NCI-H510A treated with DMSO at 0.1 percent for 48 hours (cell line): Measurements from ENCODE around the gene CYP19A1.
A peak's percentile ranks its signal among the peaks of the same experiment; 100 is the strongest.

Source experiments
- DNase-seq: peaks from one replicate; lab custom pipeline; 2025; lab: John Stamatoyannopoulos, UW

Gene CYP19A1

GRCh38 chr15:51323749-51324148 is 14.6 kb downstream of the CYP19A1 start:
- no peak for DNase-seq

- no peak for DNase-seq
Observed at GRCh38 chr15:51322621-51323296, 15.6 kb downstream of the CYP19A1 start.

DNA sequence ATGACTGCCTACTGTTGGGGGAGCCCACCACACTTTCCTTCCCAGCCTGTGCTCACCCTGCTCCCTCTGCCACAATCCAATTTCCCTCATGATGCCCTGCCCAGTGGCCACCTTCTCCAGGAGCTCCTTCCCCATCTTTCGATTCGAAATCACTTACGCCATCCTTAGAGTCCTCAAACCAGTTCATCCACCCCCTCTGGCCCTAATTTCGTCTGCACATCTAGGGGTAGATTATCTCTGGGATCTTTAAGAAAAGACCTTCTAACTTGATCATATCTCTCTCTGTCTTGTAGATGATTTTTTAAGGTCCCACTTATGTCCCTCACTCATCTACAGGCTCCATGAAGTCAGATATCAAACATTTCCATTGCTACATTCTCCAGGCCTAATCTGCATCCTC is 17.1 kb downstream of the CYP19A1 start:
- DNase-seq = no peak

GRCh38 chr15:51320843-51321242 is 17.6 kb downstream of the CYP19A1 start:
- DNase-seq = no peak

- no peak for DNase-seq
Observed at GRCh38 chr15:51319539-51319938, 18.9 kb downstream of the CYP19A1 start.

DNA sequence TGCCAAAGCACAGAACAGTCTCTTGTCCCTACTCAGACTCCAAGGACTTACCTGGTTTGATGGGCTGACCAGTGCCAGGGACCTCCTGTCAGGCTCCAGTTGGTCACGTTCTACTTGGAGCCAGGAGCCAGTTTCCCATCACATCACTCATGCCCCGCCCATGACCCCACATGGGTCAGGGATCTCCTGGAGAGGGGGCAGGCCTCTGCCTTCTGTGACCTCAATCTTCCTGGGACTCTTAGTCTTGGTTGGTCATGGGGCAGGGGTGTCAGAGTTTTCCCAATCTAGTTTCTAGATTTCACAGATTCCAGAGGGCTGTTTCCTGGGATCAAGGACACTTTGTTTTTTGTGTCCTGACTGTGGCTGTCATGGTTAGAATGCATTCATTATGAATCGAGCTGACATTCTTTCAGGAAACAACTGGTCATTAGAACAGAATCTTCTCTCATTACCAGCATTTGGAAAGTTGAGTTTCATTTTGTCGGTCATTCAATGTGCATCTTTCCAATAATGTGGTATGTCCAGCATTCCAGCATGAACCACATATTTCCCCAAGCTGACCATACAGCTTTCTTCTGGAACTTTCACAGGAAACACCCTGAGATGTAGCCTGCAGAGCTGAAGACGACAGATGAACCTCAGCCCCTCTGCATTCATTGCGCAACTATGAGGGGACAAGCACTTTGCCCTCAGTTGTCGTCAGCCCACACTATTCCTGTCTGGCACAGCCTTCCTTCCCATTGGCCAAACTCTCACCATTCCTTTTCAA is 19.8 kb downstream of the CYP19A1 start:
- no peak for DNase-seq

GRCh38 chr15:51316636-51317035 is 21.8 kb downstream of the CYP19A1 start:
- DNase-seq = no peak

GRCh38 chr15:51315726-51316125 is 22.7 kb downstream of the CYP19A1 start:
- no peak for DNase-seq

DNA sequence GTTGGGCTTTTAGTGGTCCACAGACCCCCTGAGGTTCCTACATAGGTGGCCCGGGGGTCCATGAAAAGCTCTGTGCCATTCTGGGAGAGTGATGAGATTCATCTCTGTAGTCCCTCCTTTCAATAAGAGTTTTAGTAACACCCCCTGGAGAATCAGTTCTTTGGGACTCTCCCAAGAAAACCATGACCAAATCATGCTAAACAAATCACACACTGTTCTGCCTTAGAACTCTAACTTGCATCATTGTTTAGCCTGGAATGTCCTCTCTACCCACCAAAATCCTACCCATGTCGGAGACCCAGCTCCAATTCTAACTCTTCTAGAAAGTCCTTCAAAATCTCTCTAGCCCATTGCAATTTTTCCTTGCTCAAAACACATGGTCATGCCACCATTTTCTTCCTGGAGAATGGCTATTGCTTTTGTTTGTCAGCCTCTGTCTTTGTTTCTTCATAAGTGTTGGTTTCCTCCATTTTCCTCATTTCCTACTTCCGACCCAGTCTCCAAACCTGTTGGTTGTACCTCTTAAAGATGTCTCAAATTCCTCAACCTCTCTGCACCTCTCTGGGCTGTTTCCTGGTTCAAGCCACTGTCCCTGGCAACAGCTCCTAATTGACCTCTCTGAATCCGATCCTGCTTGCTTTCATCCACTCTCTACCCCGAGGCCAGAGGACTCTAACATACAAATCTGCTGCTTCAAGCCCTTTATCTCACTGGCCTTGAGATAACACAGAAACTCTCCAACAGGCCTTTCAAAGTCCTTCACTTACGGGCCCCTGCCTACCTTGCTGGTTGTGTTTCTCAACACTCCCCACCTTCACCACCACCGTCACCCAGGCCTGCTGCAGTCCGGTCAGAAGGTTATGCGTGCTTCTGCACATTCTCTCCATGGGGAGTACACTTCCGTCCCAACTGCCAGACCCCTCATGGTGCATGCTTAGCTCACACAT is 23.7 kb downstream of the CYP19A1 start:
- no peak for DNase-seq

DNA sequence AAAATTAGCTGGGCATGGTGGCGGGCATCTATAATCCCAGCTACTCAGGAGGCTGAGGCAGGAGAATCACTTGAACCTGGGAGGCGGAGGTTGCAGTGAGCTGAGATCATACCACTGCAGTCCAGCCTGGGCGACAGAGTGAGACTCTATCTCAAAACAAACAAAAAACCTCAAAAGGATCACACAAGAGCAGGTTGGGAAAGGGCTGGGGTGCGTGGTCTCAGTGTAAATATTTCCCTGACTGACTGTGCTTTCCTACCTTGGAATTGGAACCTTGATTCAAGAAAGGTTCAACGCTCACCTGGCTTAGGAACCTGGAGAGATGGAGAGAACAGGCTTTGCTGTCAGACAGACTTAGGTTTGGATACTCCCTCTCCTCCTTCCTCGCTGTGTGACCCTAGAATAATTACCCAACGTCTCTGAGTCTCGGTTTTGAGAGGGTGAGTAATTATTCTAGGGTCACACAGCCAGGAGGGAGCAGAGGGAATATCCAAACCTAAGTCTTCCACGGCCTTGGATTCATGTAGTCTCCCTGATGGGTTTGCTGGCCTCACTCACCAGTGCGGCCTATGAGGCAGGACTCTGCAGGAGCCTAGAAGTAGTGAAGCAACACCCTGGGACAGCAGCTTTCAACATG is 24.6 kb downstream of the CYP19A1 start:
- no peak for DNase-seq

DNA sequence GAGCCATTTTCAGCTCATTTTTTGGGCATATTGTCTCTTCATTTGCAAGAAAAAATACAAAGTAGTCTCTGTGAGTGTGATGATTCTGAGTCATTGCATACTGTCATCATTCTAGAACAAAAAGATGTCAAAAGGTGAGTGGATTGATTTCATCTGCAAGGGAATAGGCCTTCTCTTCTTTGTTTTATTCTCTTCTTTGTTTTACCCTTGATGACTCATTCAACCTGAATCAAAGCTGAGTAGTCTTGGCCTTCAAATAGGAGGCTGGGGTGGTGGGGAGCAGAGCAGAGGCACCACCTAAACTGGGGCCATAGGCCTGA is 25.4 kb downstream of the CYP19A1 start:
- no peak for DNase-seq

- DNase-seq = no peak
Observed at GRCh38 chr15:51312166-51313073, 26.0 kb downstream of the CYP19A1 start.

DNA sequence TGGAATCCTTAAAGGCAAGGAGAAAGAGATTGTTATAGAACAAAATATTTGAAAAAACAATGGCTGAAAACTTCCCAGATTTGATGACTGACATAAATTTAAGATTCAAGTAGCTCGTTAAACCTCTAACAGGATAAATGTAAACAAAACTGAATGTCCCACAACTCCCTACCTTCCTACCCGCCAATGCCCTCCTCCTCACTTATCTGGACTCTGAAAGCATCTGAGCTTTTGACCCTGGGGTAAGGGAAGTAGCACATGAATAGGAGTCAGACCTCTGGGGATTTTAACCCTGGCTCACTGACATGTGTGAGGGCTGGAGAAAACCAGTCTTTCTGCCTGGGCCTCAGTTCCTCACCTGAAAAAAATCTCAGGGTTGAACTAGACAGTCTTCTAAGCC is 26.9 kb downstream of the CYP19A1 start:
- DNase-seq = no peak

DNA sequence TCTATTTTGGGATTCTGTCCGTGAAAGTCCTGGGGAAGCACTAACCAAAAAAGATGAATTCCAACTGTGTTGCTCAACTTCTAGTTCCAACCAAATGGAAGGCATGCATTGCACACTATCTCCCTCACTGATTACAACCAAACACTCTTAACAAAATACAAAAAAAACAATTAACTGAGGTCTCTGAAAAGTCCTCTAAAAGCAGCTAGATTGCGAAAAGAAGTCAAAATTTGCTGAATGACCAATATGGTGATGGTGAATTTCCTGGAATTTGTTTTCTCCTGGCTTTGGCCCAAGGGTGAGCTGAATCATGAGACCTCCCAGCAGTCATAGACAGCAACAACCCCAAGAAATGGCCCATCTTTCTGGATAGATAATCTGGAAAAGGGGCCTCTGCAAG is 28.3 kb downstream of the CYP19A1 start:
- DNase-seq = no peak

DNA sequence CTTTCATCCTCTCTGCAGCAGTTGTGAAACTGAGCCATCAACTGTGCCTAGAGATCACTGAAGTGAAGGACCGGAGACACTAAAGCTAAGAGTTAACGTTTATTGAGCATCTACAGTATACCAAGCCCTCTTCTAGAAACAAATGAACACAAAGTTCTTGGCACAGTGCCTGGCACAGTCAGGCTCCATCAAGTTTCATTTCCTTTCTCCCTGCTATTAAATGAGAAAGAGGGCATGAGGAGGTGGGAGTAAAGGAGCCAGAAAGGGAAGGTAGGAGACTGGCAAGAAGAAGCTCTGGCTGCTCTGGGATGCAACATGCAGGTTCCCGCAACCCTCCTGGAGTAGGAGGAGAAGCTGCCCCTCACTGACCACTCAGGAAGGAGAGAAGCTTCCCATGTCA is 30.6 kb downstream of the CYP19A1 start:
- no peak for DNase-seq

DNA sequence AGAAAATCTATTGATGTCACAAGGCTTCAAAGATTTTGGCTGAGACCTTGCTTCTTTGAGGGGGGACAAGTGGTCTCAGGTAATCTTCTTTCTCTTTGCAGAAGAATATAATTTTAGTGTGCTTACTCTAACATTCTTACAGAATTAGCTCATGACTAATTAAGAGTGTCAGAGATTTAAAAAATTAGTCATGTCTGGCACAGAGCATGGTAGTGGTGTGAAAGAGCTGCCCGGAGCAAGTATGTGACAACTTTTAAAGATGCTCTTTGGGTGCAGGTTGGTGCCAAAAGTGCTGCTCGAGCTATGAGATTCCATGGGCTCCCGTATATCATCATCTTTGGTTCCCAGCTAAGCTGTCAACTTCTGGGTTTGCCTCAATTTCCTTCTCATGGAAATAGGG is 31.1 kb downstream of the CYP19A1 start:
- no peak for DNase-seq

GRCh38 chr15:51303462-51303980 is 34.9 kb downstream of the CYP19A1 start:
- no peak for DNase-seq

GRCh38 chr15:51302480-51302879 is 35.9 kb downstream of the CYP19A1 start:
- no peak for DNase-seq

DNA sequence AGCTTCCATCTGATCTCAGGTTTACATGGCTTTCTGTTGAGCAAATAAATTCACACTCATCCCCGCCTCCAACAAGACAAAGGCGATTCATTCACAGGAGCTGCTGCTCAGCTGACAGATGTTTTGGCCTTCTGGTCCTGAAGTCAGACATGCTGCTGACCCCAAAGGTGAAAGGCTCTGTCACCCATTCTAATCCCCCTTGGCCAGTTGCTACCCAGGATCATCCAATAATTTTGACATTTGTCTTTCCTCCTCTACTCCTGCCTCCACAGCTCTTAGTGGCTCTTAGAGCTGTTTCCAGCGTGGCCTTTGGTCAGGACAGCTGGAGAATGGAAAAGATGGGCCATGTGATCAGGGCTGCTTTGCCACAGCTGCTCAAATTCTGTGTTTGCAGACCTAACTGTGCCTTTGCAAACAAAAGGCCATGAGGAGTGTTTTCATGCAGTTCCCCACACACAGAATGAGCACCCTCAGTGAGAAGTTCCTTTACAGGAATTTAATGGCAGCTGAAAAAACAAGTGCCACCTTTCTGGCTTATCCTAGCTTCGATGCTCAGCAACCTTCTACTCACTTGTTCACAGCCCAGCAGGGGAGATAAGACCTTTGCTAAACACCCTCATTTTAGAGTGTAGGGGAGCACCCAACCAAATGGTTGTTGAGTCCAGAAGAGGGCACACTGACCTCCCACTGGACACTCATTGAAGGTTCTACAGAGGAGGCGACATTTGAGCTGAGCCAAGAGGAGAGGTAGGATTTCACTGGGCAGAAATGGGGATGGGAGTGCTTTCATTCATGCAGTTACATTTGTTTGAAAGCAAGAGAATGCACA is 39.0 kb downstream of the CYP19A1 start:
- peak; percentile 70 for DNase-seq

DNA sequence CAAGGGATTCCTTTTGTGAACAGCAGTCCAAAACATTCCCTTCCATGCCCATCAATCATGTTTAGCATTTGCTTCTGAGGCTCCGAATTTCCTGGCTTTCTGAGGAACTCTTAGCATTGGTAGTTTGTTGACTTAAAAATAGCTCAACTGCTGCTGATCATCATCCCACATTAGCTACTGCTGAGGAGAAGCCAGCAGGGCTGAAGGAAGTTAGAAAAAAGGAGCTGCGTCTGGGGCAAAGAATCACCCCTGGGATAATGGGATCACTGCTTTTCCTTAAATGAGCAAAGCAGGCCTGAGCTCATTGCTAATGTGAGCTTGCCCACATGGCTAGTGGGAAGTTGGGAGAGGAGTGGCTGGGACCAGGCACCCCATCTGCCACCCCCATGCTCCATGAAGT is 39.8 kb downstream of the CYP19A1 start:
- no peak for DNase-seq
